Dermis microvascular lymphatic vessel endothelial cell (primary cell): ENCODE data around the gene ITM2B. TPM values are rescaled to one million over a fixed set of nuclear protein-coding genes. Genes with fewer than 3 reads are reported as not detected.

Experiments used
- DNase-seq, 2 donors: peaks; one replicate each; pipeline versions ENCODE4 v3.0.0 to v3.0.0-alpha.2; 2010; ENCODE audit warnings: low read depth in 2 of 2
- total RNA-seq: library from RNA; depleted of rRNA; stranded (reverse); fragments of >200 nt; gene quantifications from 2 replicates; pipeline ENCODE4 v1.2.1, GENCODE V29; 2014

ITM2B gene
- total RNA-seq, 1 donor from 2014 or later, result 228 TPM

DNA sequence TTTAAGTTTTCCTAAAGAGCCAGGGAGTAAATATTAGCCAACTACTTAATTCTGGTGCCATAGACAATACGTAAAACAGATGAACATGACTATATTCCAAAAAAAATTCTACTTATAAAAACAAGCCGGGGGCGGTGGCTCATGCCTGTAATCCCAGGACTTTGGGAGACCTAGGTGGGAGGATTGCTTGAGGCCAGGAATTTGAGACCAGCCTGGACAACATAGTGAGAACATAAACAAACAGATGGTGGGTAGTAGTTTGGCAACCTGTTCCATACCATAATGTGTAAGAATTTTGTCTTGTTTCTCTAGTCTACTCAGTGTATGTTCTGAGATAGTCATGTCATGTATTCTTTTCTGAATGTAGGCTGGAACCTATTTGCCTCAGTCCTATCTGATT, 25.4 kb downstream of the ITM2B start:
- no peak for DNase-seq

DNA sequence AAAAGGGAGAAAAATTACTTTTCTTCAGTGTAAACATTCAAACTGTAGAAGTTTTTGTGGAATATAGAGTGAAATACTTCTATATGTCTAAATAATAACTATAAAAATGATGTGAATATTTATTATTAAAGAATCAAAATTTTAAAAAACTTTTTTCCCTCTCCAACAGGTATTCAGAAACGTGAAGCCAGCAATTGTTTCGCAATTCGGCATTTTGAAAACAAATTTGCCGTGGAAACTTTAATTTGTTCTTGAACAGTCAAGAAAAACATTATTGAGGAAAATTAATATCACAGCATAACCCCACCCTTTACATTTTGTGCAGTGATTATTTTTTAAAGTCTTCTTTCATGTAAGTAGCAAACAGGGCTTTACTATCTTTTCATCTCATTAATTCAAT, 28.0 kb downstream of the ITM2B start:
- no peak for DNase-seq

DNA sequence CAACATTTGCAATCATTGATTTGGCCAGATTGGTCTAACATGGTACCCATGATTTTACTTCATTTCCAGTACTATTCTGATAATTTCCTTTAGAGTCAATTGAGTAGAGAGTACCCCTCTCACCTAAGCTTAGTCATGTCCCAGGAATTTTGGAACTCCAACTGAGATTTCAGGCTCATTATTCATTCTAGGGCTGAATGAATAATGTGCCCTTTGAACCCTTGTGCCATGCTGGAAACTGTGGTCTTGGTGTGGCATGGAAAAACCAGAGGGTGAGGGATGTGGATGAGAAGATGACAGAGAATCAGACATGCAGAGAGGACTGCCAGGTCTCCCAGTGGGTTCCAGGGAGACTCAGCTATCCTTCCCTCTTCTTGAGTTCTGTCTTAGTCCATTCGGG, 30.2 kb downstream of the ITM2B start:
- no peak for DNase-seq

DNA sequence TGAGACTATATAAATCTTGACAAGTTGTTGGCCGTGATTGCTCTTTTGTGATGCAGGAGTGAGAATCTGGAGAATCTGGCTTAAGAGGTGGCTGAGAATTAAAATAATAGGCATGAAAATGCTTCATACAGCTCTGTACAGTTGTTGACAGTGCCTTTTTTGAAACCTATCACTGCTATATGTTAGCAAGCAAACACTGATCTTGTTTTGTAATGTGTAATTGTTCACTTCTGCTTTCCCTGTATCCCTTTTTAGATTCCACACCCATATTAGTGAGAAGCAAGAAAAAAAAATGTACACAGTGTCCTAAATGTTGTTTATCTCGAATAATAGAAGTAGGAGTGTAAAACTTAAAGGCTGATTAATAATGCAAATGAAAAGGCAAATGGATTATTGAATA, 31.1 kb downstream of the ITM2B start:
- no peak for DNase-seq

DNA sequence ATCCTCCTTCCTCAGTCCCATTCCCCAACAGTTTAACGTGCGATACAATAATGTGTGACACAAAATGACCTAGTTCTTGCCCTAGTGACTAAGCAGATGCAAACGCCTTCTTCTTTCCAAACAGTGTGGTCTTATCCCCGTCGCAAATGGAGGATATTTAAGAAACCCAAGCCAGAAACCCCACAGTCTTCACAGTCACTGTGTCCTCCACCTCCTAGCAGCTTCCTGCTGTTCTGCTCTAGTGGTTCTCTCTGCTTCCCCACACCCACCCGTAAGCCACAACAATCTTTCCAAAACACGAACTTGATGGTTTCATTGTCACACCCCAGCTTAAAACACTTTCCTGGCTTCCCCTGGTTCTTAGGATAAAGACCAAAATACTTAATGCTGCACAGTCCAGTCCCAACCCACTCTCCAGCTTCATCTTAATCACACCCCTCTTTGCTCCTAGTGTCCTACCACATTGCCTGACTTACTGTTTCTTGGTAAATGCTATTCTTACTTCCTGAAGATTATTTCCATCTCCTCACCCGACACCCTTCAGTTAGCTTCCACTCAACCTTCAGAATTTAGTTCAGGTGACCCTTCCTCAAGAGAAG, 32.3 kb downstream of the ITM2B start:
- no peak for DNase-seq

DNA sequence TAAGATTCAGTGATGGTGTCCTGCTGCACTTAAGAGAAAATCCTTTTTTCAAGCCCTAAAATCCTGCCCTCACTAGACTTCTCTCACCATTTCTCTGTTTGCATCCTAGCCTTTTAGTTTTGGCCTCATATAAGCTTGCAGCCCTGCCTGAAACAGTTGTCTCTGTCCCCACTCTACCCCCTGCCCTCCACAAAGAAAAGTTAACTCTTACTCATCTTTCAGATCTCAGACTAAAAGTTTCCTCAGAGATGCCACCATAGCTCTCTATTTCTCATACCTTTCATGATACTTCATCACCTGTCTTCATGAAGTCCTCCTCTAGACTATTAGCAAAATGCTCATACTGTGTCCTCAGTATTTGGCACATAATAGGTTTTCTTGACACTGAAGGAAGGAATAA, 33.1 kb downstream of the ITM2B start:
- no peak for DNase-seq

DNA sequence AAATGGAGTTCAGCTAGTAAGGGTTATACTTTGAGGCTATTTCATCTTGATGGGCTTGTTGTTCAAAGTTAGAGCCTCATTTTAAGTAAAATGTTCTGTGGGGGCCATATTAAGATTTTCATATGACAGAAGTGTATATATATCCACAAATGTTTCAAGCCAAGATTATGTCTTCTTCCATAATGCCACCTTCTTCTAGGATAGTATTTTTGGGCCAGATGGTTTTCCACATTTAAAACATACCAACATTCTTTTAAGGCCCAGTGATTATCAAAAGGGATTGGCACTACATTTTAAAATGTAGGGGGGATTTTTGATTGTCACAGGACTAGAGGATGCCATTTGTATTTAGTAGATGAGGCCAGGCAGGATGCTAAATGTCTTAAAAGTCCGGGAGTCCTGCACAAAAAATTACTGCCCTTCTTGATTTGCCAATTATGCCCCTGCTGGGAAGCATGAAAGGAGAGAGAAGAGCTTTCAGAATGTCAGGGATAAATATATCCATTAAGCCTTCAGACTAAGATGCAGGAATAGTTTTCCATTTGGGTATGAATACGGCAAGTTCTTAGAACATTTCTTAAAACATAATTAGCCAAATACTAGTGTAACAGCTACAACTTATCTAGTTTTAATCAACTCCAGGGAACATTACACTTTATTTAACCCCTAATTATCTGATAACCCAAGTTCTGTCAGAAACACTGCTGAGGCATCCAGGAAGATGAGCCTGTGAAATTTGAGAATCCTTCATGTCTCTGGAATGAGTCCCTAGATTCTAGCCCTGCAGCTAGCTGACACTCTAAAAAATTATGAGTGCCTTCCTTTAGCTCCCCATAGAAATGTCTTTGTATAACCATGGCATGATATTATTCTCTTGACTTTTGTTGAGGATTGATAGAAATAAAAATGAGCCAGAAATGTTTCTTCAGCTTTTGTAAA, 34.0 kb downstream of the ITM2B start:
- no peak for DNase-seq

DNA sequence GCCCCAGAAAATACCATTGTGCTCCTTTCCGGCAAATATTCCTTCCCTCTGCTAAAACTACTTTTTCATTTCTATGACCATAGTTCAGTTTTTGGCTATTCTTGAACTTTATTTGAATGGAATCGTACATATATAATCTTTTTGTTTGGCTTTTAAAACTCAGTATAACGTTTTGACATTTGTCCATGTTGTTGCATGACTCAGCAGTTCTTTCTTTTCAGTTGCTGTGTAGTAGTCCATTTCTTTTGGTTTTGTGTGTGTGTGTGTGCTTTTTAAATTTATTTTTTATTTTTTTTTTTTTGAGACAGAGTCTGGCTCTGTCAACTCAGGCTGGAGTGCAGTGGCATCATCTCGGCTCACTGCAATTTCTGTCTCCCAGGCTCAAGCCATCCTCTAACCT, 35.0 kb downstream of the ITM2B start:
- no peak for DNase-seq

DNA sequence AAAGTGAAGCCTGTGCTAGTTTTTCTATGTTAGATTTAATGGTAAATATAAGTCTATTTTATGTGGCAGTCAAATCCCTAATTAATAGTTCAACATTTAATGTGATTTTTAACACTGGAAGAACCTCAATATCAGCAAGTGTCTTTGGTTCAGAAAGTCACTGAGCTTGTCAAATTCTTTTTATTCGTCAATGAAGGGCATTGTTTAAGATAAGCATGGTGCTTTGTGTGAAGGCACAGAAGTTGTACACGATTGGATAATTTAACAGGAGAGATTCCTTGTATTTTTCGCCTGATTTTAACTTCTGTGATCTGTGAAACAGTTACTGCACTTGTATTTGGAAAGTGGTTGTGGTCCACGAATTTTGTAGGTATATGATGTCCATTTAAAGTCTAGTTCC, 40.3 kb downstream of the ITM2B start:
- no peak for DNase-seq

DNA sequence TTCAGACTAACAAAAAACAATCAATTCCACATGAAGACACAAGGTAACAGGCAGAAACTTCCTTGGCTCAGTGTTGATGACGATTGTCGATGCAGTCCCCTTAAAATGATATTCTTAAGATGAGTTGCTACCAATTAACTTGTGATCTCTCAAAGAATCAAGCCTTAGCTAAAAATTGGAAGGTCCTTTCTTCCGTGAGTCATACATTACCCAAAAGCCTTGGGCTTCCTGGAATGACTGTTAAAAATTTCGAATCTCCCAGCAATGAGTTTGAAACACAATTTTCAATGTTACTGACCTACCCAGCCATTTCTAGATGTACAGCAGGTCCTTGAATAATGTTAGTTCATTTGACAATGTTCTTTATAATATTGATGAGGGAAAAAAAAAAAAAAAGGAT, 42.5 kb downstream of the ITM2B start:
- no peak for DNase-seq

DNA sequence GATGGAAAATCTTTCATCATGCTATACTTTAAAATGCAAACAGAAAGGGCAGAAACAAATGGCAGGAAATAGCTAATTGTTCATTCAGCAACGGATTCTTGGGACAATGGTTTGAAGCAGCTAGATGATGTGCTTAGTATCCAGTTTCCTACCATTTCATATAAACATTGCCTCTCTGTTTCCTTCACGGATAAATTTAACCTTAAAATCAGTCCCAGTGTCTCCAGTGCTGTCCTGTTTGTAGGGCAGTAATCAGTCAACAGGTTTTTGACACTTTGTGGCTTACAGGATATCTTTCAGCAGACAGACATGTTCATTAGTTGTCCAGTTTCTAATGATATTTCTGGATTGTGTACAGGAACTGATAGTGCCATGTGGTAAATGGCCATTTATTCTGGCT, 45.8 kb downstream of the ITM2B start:
- peak; percentile 45 to 81 for DNase-seq

DNA sequence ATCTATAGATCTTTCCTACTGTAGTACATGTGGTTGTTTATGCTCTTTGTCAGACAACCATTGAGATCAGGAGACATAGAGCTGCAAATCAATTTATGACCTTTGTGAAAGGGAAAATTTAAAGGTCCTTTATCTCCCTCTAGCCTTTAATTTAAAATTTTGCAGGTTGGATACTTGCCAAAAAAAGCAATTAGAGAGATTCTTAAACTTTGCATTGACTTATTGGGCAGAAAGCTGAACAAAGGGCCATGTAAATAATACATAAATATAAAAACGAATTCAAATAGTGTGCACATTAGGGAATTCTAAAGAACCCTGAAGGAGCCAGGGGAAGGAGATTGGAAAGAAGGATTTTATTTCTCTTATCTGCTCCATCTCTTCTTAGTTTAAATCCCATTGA, 48.5 kb downstream of the ITM2B start:
- no peak for DNase-seq

DNA sequence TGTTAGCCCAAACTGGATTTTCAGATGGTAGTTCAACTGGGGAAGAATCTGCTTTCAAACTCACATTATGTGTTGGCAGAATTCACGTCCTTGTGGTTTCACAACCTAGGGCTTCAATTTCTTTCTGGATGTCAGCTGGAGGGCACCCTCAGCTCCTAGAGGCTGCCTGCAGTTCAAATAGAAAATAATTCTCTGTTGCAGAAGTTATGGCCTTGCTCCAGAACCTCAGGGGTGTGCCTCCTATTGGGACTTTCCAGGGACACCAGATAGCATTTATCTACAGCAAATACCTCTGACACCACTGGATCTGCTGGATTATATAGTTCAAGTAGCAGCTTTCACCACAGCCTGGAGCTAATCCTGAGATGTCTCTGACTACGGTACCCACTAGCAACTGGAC, 58.7 kb downstream of the ITM2B start:
- DNase-seq, result no peak

DNA sequence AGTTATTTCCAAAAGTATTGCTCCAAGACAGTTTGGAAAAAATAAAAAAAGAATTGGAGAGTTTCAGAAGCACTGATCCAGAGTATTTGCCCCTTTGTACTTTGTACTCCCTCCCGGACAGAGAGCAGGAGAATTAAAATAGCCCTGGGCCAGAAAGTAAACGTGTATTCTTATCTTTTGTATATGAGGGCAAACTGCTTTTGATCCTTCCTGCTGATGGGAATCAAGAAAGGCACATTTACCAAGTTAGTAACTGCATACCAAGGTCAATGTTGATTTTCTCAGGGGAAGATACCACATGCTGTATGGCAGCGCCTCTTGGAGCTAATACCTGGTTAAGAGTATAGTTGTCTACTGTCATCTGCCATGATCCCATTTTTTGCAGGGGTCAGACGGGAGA, 59.6 kb downstream of the ITM2B start:
- DNase-seq, result no peak

DNA sequence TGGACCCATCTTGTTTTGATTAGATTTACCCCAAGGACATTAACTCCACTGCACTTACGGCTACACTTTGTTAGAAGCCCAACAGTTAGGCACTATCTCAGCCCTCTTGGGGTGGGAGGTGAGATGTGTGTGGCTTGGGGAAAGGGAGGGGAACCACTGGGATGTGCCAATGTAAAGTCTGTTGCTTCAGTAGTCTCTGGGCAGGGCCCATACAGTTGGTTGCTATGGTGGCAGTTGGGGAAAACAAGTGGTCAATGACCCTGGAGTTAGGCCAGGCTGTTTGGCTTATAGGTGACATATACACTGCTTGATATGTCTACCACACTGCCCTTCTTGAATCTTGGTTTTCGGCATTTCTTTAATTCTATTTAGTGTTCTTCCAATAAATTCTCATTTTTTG, 61.6 kb downstream of the ITM2B start:
- DNase-seq, result no peak

DNA sequence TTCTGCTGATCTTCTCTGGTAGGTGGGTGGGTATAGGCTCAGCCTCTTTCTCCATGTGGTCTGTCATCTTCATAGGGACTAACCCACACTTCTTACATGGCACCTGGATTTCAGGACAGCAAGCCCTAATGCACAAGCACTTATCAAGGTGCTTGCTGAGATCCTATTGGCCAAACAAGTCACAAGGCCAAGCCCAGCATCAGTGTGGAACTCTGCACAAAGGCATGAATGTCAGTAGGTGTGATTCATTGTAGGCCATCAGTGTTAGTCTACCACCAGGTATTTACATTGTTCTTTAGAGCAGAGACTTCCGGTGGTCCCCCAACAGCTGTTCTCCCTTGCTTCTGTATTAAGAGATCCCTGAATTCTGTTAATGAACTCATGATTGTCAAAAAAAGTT, 62.3 kb downstream of the ITM2B start:
- DNase-seq, result no peak

DNA sequence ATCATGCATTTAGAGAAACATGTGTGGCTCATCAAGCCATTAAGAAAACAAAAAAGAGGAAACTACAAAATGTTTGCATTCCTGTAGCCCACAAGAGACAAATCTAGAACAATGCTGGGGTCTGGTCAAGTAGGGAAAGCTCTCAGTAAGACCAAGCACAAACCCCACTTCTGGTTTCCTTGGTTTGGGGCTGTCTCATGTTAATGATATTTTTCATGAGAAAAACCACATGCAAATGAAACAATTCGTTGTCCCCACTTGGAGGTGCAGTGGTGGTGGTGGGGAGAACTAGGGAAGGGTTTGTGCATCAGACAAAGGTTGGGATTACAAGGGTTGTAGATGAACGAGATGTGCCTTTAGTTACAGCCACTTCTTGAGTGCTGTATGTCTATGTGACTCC, 63.5 kb downstream of the ITM2B start:
- DNase-seq, result no peak

DNA sequence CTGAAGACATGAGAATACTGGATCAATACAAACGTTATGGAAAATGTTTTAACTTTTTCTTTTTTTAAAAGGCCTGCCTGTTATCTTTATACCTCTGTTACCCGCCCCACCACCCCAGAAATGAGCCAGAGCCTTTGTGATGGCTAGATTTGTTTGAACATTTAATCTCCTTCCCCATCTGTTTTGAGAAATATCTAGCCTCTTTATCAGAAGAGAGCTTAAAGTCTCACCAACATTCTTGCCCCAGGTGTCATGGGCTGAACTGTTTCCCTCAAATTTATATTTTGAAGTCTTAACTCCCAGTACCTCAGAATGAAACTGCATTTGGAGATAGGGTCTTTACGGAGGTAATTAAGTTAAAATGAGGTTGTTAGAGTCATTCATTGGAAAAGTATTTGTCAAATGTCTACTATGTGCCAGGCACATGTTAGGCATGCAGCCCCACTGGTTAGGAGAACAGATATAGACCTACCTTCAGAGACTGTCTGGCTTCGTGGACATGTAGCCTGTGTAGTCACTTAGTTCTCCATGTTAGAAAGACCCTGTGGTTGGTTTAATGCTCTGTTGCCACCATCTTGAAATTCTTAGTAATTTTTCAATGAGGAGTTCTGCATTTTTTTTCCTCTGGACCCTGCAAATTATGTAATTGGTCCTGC, 64.3 kb downstream of the ITM2B start:
- no peak for DNase-seq

DNA sequence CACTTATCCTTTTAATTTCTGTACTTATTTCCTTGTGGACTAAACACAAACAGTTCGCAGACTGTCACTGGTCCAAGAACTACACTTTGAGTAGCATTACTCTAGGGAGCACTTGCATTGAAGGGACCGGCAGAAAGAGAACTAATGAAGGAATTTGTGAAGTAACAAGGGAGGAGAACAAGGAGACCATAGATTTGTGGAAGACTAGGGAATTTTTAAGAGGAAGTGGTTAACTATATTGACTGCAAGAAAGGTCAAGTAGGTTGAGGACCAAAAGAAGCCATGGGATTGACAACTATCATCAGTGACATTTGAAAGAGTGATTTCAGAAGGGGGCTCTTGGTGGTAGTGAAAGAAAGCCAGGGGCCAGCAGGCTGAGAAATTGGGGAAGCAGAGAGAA, 66.6 kb downstream of the ITM2B start:
- no peak for DNase-seq

DNA sequence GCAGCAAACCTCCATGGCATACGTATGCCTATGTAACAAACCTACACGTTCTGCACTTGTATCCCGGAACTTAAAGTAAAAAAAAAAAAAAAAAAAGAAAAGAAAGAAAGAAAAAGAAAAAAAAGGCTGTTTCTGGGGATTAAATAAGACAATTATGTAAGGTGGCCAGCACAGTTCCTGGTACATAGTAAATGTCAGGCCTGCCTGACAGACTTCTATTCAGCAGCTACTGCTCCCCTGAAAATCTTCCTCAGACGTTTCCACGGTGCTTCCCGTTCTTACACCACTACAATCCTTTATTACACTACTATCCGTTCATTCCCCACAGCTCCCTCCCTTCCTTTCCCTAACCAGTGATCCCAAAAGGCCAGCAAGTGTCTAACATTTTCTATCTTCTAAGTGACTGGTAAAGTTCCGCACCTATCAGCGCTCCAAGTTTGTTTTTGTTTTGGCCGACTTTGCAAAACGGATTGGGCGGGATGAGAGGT, 69.9 kb downstream of the ITM2B start:
- peak in 1 of 2 donors; percentile 17 for DNase-seq

DNA sequence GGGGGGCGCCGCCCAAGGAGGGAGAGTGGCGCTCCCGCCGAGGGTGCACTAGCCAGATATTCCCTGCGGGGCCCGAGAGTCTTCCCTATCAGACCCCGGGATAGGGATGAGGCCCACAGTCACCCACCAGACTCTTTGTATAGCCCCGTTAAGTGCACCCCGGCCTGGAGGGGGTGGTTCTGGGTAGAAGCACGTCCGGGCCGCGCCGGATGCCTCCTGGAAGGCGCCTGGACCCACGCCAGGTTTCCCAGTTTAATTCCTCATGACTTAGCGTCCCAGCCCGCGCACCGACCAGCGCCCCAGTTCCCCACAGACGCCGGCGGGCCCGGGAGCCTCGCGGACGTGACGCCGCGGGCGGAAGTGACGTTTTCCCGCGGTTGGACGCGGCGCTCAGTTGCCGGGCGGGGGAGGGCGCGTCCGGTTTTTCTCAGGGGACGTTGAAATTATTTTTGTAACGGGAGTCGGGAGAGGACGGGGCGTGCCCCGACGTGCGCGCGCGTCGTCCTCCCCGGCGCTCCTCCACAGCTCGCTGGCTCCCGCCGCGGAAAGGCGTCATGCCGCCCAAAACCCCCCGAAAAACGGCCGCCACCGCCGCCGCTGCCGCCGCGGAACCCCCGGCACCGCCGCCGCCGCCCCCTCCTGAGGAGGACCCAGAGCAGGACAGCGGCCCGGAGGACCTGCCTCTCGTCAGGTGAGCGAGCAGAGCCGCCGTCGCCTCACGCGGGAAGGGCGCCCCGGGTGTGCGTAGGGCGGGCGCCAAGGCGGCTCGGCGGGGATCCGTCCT, 70.5 kb downstream of the ITM2B start, which contains the start of gene RB1:
Gene RB1 (plus strand): TSS at position 393 of the 784 bp plus-strand sequence. CDS start 162 bp downstream, at position 555.
- DNase-seq, result peak; percentile 81 to 92
